ENCODE results near the gene ZNF668. TPM values are rescaled to one million over a fixed set of nuclear protein-coding genes. Genes with fewer than 3 reads are reported as not detected.

Gene ZNF668
- total and polyA plus RNA-seq, 2 of the 8 experiments (the other 6 are each of a cell fraction or from before 2014, with no cell fraction given) = 14.0 to 14.3 TPM

GRCh38 chr16:31090540-31090939, 16.5 kb upstream of the ZNF668 start (continued):
- TF ChIP-seq RFX5 (IDR thresholded peaks at IDR 0.05; ENCODE audit: borderline replicate concordance, low read depth, low read length) (no peak), POLR2AphosphoS5 (IDR thresholded peaks at IDR 0.05; ENCODE audit: low read depth, low read length) (no peak), MAFK (IDR thresholded peaks at IDR 0.05; ENCODE audit: low read depth, low read length) (no peak)
